HEK293T (cell line): ENCODE results near the gene RINL.

ENCODE experiments used
- ARNT ChIP-seq: fragments of 450-650 bp; IDR thresholded peaks from 2 replicates; pipeline ENCODE4 v1.6.1; 2017; ENCODE audit warnings: mild to moderate bottlenecking
- BHLHE40 ChIP-seq: fragments of 450-650 bp; IDR thresholded peaks from 2 replicates; pipeline ENCODE4 v1.6.1; 2016; ENCODE audit warnings: mild to moderate bottlenecking, moderate library complexity, borderline replicate concordance
- CTBP1 ChIP-seq: fragments of 450-650 bp; IDR thresholded peaks from 2 replicates; pipeline ENCODE4 v1.6.1; 2016; ENCODE audit warnings: borderline replicate concordance
- ELF4 ChIP-seq: fragments of 450-650 bp; IDR thresholded peaks from 2 replicates; pipeline ENCODE4 v1.6.1; 2017; ENCODE audit warnings: antibody characterized with exemption
- FOXA1 ChIP-seq: fragments of 450-650 bp; IDR thresholded peaks from 2 replicates; pipeline ENCODE4 v1.6.1; 2016; ENCODE audit warnings: mild to moderate bottlenecking
- FOXK2 ChIP-seq: fragments of 450-650 bp; IDR thresholded peaks from 2 replicates; pipeline ENCODE4 v1.6.1; 2016; ENCODE audit warnings: mild to moderate bottlenecking
- FOXM1 ChIP-seq: fragments of 450-650 bp; IDR thresholded peaks from 2 replicates; pipeline ENCODE4 v1.6.1; 2017; ENCODE audit warnings: mild to moderate bottlenecking, borderline replicate concordance
- HDGF ChIP-seq: fragments of 450-650 bp; IDR thresholded peaks from 2 replicates; pipeline ENCODE4 v1.6.1; 2017; ENCODE audit warnings: antibody characterized with exemption, borderline replicate concordance
- LEF1 ChIP-seq: fragments of 450-650 bp; IDR thresholded peaks from 2 replicates; pipeline ENCODE4 v1.6.1; 2017; ENCODE audit warnings: mild to moderate bottlenecking, borderline replicate concordance
- NFRKB ChIP-seq: fragments of 450-650 bp; IDR thresholded peaks from 2 replicates; pipeline ENCODE4 v1.6.1; 2016; ENCODE audit warnings: mild to moderate bottlenecking, moderate library complexity
- SP1 ChIP-seq: fragments of 450-650 bp; IDR thresholded peaks from 2 replicates; pipeline ENCODE4 v1.6.1; 2017
- SUZ12 ChIP-seq: fragments of 450-650 bp; IDR thresholded peaks from 2 replicates; pipeline ENCODE4 v1.6.1; 2016; ENCODE audit warnings: mild to moderate bottlenecking
- TARDBP ChIP-seq: fragments of 450-650 bp; IDR thresholded peaks from 2 replicates; pipeline ENCODE4 v1.6.1; 2016
- ZNF384 ChIP-seq: fragments of 450-650 bp; IDR thresholded peaks from 2 replicates; pipeline ENCODE4 v1.6.1; 2016

- TF ChIP-seq SUZ12 = no peak
- no peak for TF ChIP-seq ZNF384
- no peak for TF ChIP-seq BHLHE40
- TF ChIP-seq HDGF = no peak
- no peak for TF ChIP-seq ELF4
- TF ChIP-seq FOXM1 = no peak
- no peak for TF ChIP-seq ARNT
- no peak for TF ChIP-seq FOXA1
- TF ChIP-seq SP1 = no peak
- TF ChIP-seq FOXK2 = no peak
- TF ChIP-seq CTBP1 = no peak
- no peak for TF ChIP-seq LEF1
- no peak for TF ChIP-seq TARDBP
- no peak for TF ChIP-seq NFRKB
These were observed 34.8 kb downstream of the RINL start for GRCh38 chr19:38843175-38843758.
